H9 (cell line): ENCODE data around the gene TMEM63C. TPM values are rescaled to one million over a fixed set of nuclear protein-coding genes. Genes with fewer than 3 reads are reported as not detected.
"Not testable (repeated sequence)": the region's sequence is repeated elsewhere in the genome, so short reads cannot be mapped to it uniquely, and the experiment has no call there.

ENCODE experiments used
- DNase-seq: peaks from one replicate; pipeline ENCODE4 v3.0.0-alpha.2; 2017
- H2AFZ ChIP-seq: one replicate; pipeline ENCODE4 v1.6.1; 2013; ENCODE audit warnings: mild to moderate bottlenecking, low read length, control low read depth, moderate library complexity
- H2AK5ac ChIP-seq: 2 replicates; pipeline ENCODE4 v1.6.1; 2013; ENCODE audit warnings: low read length, control low read depth, mixed read lengths; ENCODE audit not compliant: insufficient read length
- H2BK120ac ChIP-seq: one replicate; pipeline ENCODE4 v1.6.1; 2013; ENCODE audit warnings: low read depth, mild to moderate bottlenecking, low read length, control low read depth, inconsistent platforms; ENCODE audit not compliant: poor library complexity, severe bottlenecking
- H2BK12ac ChIP-seq: 2 replicates; pipeline ENCODE4 v1.6.1; 2013; ENCODE audit warnings: low read length, control low read depth, mixed read lengths, low read depth; ENCODE audit not compliant: insufficient read length
- H2BK15ac ChIP-seq: 2 replicates; pipeline ENCODE4 v1.6.1; 2013; ENCODE audit warnings: low read depth, low read length, control low read depth
- H2BK20ac ChIP-seq: one replicate; pipeline ENCODE4 v1.6.1; 2013; ENCODE audit warnings: low read depth, mild to moderate bottlenecking, low read length, control low read depth, inconsistent platforms; ENCODE audit not compliant: poor library complexity, severe bottlenecking
- H2BK5ac ChIP-seq: 2 replicates; pipeline ENCODE4 v1.6.1; 2013; ENCODE audit warnings: low read length, control low read depth, mixed read lengths; ENCODE audit not compliant: insufficient read length
- H3K14ac ChIP-seq: 2 replicates; pipeline ENCODE4 v1.6.1; 2013; ENCODE audit warnings: low read length, control low read depth; ENCODE audit not compliant: insufficient read depth
- H3K18ac ChIP-seq: 2 replicates; pipeline ENCODE4 v1.6.1; 2013; ENCODE audit warnings: low read depth, mild to moderate bottlenecking, mixed read lengths, low read length, control low read depth; ENCODE audit not compliant: insufficient read length
- H3K23ac ChIP-seq: 2 replicates; pipeline ENCODE4 v1.6.1; 2013; ENCODE audit warnings: low read length, control low read depth, mixed read lengths, low read depth; ENCODE audit not compliant: insufficient read length
- H3K23me2 ChIP-seq: 2 replicates; pipeline ENCODE4 v1.6.1; 2013; ENCODE audit warnings: low read depth, mild to moderate bottlenecking, mixed read lengths, low read length, control low read depth; ENCODE audit not compliant: insufficient read length, poor library complexity, severe bottlenecking
- H3K27ac ChIP-seq: 2 replicates; pipeline ENCODE4 v1.5.1; 2013; ENCODE audit warnings: low read length, control low read depth, mixed read lengths, low read depth; ENCODE audit not compliant: insufficient read length
- H3K27me3 ChIP-seq: 2 replicates; pipeline ENCODE4 v1.6.1; 2013; ENCODE audit warnings: low read length, control low read depth, inconsistent platforms; ENCODE audit not compliant: insufficient read depth
- H3K4ac ChIP-seq: 2 replicates; pipeline ENCODE4 v1.6.1; 2013; ENCODE audit warnings: low read depth, mild to moderate bottlenecking, control low read depth, inconsistent platforms, low read length, moderate library complexity
- H3K4me1 ChIP-seq: 2 replicates; pipeline ENCODE4 v1.6.1; 2013; ENCODE audit warnings: low read length, control low read depth, inconsistent platforms; ENCODE audit not compliant: insufficient read depth
- H3K4me2 ChIP-seq: 2 replicates; pipeline ENCODE4 v1.6.1; 2013; ENCODE audit warnings: low read length, control low read depth, mixed read lengths; ENCODE audit not compliant: insufficient read length, insufficient read depth
- H3K56ac ChIP-seq: 2 replicates; pipeline ENCODE4 v1.6.1; 2013; ENCODE audit warnings: low read depth, mild to moderate bottlenecking, mixed read lengths, low read length, control low read depth; ENCODE audit not compliant: insufficient read length
- H3K79me1 ChIP-seq: 2 replicates; pipeline ENCODE4 v1.6.1; 2013; ENCODE audit warnings: low read depth, mild to moderate bottlenecking, moderate library complexity, low read length, control low read depth, inconsistent platforms; ENCODE audit not compliant: insufficient read depth, poor library complexity, severe bottlenecking
- H3K79me2 ChIP-seq: 2 replicates; pipeline ENCODE4 v1.6.1; 2013; ENCODE audit warnings: low read length, control low read depth, inconsistent platforms; ENCODE audit not compliant: insufficient read depth
- H3K9ac ChIP-seq: 2 replicates; pipeline ENCODE4 v1.6.1; 2013; ENCODE audit warnings: low read length, control low read depth, mixed read lengths; ENCODE audit not compliant: insufficient read length; ENCODE audit errors: extremely low read depth
- H3K9me3 ChIP-seq: one replicate; pipeline ENCODE4 v1.6.1; 2013; ENCODE audit warnings: low read depth, low read length, inconsistent platforms; ENCODE audit not compliant: control insufficient read depth
- H3T11ph ChIP-seq: one replicate; pipeline ENCODE4 v1.6.1; 2013; ENCODE audit warnings: mild to moderate bottlenecking, low read length, control low read depth, inconsistent platforms
- H4K20me1 ChIP-seq: one replicate; pipeline ENCODE4 v1.6.1; 2013; ENCODE audit not compliant: control insufficient read depth, insufficient read length, insufficient read depth
- H4K5ac ChIP-seq: 2 replicates; pipeline ENCODE4 v1.6.1; 2013; ENCODE audit warnings: low read depth, mild to moderate bottlenecking, mixed read lengths, low read length, control low read depth; ENCODE audit not compliant: insufficient read length
- H4K8ac ChIP-seq: replicated peaks from 2 replicates; pipeline ENCODE4 v1.6.1; 2013; ENCODE audit warnings: low read length, control low read depth, mixed read lengths, low read depth; ENCODE audit not compliant: insufficient read length
- H4K91ac ChIP-seq: 2 replicates; pipeline ENCODE4 v1.6.1; 2013; ENCODE audit warnings: low read depth, mild to moderate bottlenecking, moderate library complexity, mixed read lengths, low read length, control low read depth; ENCODE audit not compliant: insufficient read length
- H3K27ac Mint-ChIP-seq, 3 experiments: 2 replicates in 2 of 3; 3 replicates in 1 of 3; pipeline ENCODE4 v1.8.0; 2020 to 2021; ENCODE audit warnings: mixed read lengths in 3 of 3, mild to moderate bottlenecking in 1 of 3, moderate library complexity in 1 of 3
- H3K27me3 Mint-ChIP-seq: 2 replicates; pipeline ENCODE4 v1.8.0; 2021; ENCODE audit warnings: low read depth, mild to moderate bottlenecking, moderate library complexity, mixed read lengths
- H3K36me3 Mint-ChIP-seq, 3 experiments: 2 replicates in 2 of 3; 3 replicates in 1 of 3; pipeline ENCODE4 v1.8.0; 2020 to 2021; ENCODE audit warnings: low read depth in 3 of 3, mixed read lengths in 3 of 3; ENCODE audit not compliant: insufficient read depth in 1 of 3
- H3K4me1 Mint-ChIP-seq, 2 experiments: 2 replicates each; pipeline ENCODE4 v1.8.0; 2020; ENCODE audit warnings: mixed read lengths in 2 of 2
- H3K4me3 Mint-ChIP-seq, 2 experiments: 2 replicates in 1 of 2; 3 replicates in 1 of 2; pipeline ENCODE4 v1.8.0; 2020 to 2021; ENCODE audit warnings: mild to moderate bottlenecking in 2 of 2, mixed read lengths in 2 of 2, moderate library complexity in 1 of 2
- H3K9me3 Mint-ChIP-seq, 2 experiments: 2 replicates in 1 of 2; 3 replicates in 1 of 2; pipeline ENCODE4 v1.8.0; 2020; ENCODE audit warnings: mild to moderate bottlenecking in 2 of 2, mixed read lengths in 2 of 2, moderate library complexity in 1 of 2
- WGBS: extraction: QIAGEN DNeasy Blood & Tissue Kit; methylation state at CpG from one replicate; pipeline ENCODE4 v1.1.7; 2013; ENCODE audit warnings: missing lambda C conversion rate, low lambda C conversion rate, mixed read lengths; ENCODE audit not compliant: insufficient read length; ENCODE audit errors: extremely low coverage; 5-methylcytosine and 5-hydroxymethylcytosine counted together
- total RNA-seq: library from RNA; stranded (reverse); gene quantifications from 2 replicates; pipeline ENCODE4 v1.2.1, GENCODE V29; 2021
- TF ChIP-seq, protein P1 (sequence below): fragments of 200-600 bp; sonication (generic); conservative IDR thresholded peaks from 3 replicates; pipeline ENCODE4 v1.8.0; 2021; ENCODE audit warnings: antibody characterized with exemption, mild to moderate bottlenecking

TMEM63C gene
- total RNA-seq, 1 experiment from 2014 or later = 2.2 TPM

DNA sequence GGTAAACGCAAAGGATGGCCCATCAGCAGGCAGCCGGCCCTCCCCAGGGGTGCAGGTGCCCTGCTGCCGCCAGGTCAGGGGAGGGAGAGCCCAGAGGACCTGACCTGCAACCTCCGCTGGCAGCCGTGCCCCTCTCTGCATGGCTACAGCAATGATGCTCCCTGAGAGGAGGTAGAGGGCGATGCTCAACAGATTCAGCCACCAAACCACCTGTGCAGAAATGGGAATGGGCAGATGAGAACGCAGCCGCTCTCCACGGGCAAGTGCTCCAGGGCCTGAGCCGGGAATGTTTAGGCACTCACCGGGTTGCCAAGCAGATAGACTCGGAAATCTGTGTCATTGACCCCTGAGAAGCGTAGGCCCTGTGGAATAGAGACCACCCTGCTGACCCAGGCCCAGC, 98.1 kb downstream of the TMEM63C start:
- peaks cover 4 to 9% of the 10 kb centered on the region in 2 experiments; a peak in 3 of 4 replicates for H3K4me1 Mint-ChIP-seq
- Histone ChIP-seq H3K56ac (no peak overlapping the region), H3K14ac (no peak overlapping the region), H2BK120ac (no peak overlapping the region), H3K23ac (no peak overlapping the region), H2BK12ac (no peak overlapping the region), H3K18ac (no peak overlapping the region), H3K23me2 (no peaks in the 10 kb centered on the region), H2BK15ac (no peak overlapping the region), H3K9ac (no peak overlapping the region), H2AFZ (no peak overlapping the region), H3K27ac (no peak overlapping the region), H4K91ac (no peak overlapping the region), H2AK5ac (no peak overlapping the region), H3K79me2 (no peaks in the 10 kb centered on the region), H4K5ac (no peak overlapping the region), H4K20me1 (no peaks in the 10 kb centered on the region), H3K4me2 (no peak overlapping the region), H3K4me1 (no peaks in the 10 kb centered on the region), H3K27me3 (no peaks in the 10 kb centered on the region), H3K79me1 (no peaks in the 10 kb centered on the region), H4K8ac (no peak overlapping the region), H3K9me3 (no peaks in the 10 kb centered on the region), H2BK20ac (no peak overlapping the region), H2BK5ac (no peak overlapping the region), H3T11ph (no peak overlapping the region), H3K4ac (no peak overlapping the region)
- no peaks in the 10 kb centered on the region; a peak in 1 of 5 replicates for H3K9me3 Mint-ChIP-seq
- no peak for DNase-seq
- H3K36me3 Mint-ChIP-seq = peaks cover 9 to 25% (median 15%) of the 10 kb centered on the region in 3 experiments; a peak in 6 of 7 replicates
- no peak overlapping the region for H3K4me3 Mint-ChIP-seq
- no peaks in the 10 kb centered on the region; the same call in 1 of the 2 replicates for H3K27me3 Mint-ChIP-seq
- H3K27ac Mint-ChIP-seq = no peak overlapping the region
- TF ChIP-seq, protein P1, sequence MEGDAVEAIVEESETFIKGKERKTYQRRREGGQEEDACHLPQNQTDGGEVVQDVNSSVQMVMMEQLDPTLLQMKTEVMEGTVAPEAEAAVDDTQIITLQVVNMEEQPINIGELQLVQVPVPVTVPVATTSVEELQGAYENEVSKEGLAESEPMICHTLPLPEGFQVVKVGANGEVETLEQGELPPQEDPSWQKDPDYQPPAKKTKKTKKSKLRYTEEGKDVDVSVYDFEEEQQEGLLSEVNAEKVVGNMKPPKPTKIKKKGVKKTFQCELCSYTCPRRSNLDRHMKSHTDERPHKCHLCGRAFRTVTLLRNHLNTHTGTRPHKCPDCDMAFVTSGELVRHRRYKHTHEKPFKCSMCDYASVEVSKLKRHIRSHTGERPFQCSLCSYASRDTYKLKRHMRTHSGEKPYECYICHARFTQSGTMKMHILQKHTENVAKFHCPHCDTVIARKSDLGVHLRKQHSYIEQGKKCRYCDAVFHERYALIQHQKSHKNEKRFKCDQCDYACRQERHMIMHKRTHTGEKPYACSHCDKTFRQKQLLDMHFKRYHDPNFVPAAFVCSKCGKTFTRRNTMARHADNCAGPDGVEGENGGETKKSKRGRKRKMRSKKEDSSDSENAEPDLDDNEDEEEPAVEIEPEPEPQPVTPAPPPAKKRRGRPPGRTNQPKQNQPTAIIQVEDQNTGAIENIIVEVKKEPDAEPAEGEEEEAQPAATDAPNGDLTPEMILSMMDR = no peak
- WGBS = no CpG with 5 or more reads among the region's 13 CpGs

DNA sequence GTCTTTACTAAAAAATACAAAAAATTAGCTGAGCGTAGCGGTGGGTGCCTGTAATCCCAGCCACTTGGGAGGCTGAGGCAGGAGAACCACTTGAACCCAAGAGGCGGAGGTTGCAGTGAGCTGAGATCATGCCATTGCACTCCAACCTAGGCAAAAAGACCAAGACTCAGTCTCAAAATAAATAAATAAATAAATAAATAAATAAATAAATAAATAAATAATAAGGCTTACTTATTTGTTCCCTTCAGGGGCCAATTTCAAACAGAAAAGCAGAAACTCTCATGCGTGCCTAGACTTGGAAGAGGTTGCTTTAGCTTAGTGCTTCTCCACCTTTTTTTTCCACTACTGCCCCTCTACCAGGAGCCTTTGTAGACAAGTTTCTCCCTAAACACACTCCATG, 99.3 kb downstream of the TMEM63C start:
- DNase-seq, H2BK15ac ChIP-seq, H3K4me1 ChIP-seq, H2BK5ac ChIP-seq, H3K23ac ChIP-seq, H3K9me3 Mint-ChIP-seq, H2BK20ac ChIP-seq, H3K9ac ChIP-seq, H3K27ac ChIP-seq, H3K18ac ChIP-seq, H3K27me3 Mint-ChIP-seq, H3K27me3 ChIP-seq, H3K4me1 Mint-ChIP-seq, H3K14ac ChIP-seq, H3K23me2 ChIP-seq, H3K4me2 ChIP-seq, H3K56ac ChIP-seq, H3K79me1 ChIP-seq, H2AK5ac ChIP-seq, H3K4me3 Mint-ChIP-seq, H2AFZ ChIP-seq, H4K91ac ChIP-seq, H3T11ph ChIP-seq, H2BK12ac ChIP-seq, H3K79me2 ChIP-seq, H3K27ac Mint-ChIP-seq, H2BK120ac ChIP-seq, H3K4ac ChIP-seq, H4K5ac ChIP-seq, H4K20me1 ChIP-seq, H3K9me3 ChIP-seq, H4K8ac ChIP-seq: not testable (repeated sequence)
- peaks cover 9 to 36% (median 20%) of the 10 kb centered on the region in 3 experiments; a peak in 6 of 7 replicates for H3K36me3 Mint-ChIP-seq
- no CpG with 5 or more reads among the region's 4 CpGs for WGBS
